ENCODE data around the gene BMPR2.
"Not testable (repeated sequence)": the region's sequence is repeated elsewhere in the genome, so short reads cannot be mapped to it uniquely, and the experiment has no call there.

BMPR2 gene

GRCh38 chr2:202378662-202379358 lies 2.7 kb downstream of the BMPR2 start:
- DNase-seq (ENCODE audit: low read depth in 2 of 2, low spot score in 1 of 2): no peak

- DNase-seq (ENCODE audit: low read depth in 2 of 2, low spot score in 1 of 2): no peak
Measured at GRCh38 chr2:202382684-202383083, 6.6 kb downstream of the BMPR2 start.

DNA sequence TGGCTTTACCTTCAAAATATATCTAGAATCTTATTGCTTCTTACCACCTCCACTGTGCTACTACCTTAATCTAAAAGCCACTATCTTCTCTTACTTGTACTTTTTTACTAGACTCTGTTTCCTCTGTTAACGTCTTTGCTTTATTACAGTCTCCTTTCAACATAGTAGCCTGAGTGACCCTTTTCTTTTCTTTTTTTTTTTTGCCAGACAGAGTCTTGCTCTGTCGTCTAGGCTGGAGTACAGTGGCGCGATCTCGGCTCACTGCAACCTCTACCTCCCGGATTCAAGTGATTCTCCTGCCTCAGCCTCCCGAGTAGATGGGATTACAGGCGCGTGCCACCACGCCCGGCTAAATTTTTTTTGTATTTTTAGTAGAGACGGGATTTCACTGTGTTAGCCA lies 10.4 kb downstream of the BMPR2 start:
- DNase-seq (ENCODE audit: low read depth in 2 of 2, low spot score in 1 of 2): not testable (repeated sequence)

DNA sequence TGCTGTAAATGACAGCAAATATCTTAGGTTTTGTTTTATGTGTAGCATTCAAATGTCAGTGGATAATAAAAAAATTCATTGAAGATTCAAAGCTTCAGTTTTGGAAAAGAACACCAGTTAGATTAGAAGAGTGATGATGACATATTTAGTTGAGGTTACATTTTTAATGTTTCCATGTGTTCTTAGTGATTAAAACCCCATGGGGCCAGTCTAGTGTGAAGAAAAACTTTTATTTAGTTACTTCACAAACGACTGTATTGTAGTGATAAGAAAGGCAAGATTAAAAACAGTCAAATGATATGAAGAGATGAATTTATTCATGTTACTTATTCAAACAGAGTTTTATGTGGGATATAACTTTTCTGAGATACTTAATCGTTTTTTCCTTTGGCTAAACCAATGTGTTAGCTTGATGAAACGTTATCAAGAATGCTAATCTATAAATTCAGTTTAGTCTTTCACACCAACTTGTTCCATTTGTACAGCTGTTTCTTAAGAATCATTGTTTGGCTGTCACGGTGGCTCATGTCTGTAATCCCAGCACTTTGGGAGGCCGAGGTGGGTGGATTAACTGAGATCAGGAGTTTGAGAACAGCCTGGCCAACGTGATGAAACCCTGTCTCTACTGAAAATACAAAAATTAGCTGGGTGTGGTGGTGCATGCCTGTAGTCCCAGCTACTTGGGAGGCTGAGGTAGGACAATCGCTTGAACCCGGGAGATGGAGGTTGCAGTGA lies 11.6 kb downstream of the BMPR2 start:
- DNase-seq (ENCODE audit: low read depth in 2 of 2, low spot score in 1 of 2): no peak

DNA sequence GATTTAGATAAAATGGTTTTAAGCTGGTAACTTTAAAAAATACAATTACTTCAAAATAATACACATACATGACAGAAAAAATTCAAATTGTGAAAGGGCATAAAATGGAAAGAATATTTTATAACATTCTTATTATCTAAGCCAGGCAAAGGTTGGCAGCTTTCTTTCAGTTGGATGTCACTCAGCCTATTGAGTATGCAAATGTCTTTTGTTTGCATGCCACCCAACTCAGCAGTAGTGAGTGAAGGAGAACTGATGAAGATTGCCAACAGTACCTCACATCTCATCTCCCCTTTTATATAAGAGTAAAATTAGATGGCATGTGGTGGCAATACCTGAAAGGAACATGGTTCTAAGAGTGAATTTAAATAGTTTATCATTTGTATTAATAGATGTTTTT lies 24.8 kb downstream of the BMPR2 start:
- DNase-seq (ENCODE audit: low read depth in 2 of 2, low spot score in 1 of 2): no peak

- no peak for DNase-seq (ENCODE audit: low read depth in 2 of 2, low spot score in 1 of 2)
Measured at GRCh38 chr2:202405798-202406197, 29.7 kb downstream of the BMPR2 start.

DNA sequence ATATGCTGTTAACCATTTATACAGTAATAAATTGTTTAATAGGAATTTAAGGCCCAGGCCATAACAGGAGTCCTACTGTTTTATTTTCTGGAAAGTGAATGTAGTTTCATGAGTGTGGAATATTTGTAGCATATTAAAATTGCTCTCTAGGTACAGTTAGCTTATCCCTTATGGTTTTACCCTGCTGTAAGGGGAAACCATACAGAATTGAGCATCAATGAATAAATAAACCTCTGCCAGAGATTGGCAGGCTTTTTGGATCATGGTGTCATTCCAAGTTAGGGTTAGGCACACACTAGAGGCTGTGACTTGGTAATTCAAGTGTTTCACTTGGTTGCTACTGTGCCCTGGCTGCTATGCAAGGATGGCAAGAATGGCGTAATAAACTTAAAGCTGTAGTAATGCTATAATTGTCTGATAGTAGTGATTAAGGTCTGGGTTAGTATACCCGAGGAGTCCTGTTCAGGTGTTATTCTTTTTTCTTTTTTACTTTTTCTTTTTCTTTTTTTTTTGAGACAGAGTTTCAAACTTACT lies 30.4 kb downstream of the BMPR2 start:
- DNase-seq (ENCODE audit: low read depth in 2 of 2, low spot score in 1 of 2): no peak

DNA sequence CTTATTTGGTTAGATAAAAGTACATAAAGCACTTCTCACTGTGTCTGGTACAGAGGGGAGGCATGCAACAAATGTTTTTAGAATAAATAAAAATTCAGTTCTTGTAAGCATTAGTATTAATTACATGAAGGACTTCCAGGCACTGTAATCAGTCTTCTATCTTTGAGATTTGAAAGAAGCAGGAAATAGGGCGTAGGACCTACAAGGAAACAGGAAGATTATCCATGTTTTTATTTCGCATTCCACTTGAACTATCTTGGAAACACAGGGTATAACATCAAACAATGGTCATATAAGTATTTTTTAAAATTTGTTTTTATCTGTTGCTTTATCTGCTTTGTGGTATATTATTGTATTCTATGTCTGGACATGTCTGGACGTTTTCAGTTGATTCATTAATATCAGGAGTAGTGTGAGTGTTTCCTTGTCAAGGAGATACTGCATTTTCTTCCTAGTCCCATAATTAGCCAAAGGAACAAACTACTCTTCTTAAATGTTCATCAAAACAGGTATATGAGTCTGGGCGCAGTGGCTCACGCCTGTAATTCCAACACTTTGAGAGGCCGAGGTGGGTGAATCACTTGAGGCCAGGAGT lies 32.5 kb downstream of the BMPR2 start:
- DNase-seq (ENCODE audit: low read depth in 2 of 2, low spot score in 1 of 2): no peak

- DNase-seq (ENCODE audit: low read depth in 2 of 2, low spot score in 1 of 2): no peak
Measured at GRCh38 chr2:202410092-202410491, 34.0 kb downstream of the BMPR2 start.

GRCh38 chr2:202411097-202411496 lies 35.0 kb downstream of the BMPR2 start:
- no peak for DNase-seq (ENCODE audit: low read depth in 2 of 2, low spot score in 1 of 2)

DNA sequence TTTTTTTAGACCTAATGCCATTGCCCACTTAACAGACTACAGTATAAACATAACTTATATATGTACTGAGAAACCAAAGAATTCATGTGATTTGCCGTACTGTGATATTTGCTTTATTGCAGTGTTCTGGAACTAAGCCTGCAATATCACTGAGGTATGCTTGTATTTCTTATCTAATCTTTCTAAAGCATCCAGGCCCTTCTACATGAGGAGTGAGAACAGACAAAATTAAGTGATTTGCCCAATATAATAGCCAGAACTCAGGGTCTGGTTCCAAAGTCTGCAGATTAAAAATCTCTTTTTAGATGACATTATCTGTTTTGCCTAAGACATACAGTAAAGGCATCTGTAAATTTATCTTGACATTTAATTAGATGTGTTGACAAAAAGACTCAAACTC lies 41.9 kb downstream of the BMPR2 start:
- DNase-seq (ENCODE audit: low read depth in 2 of 2, low spot score in 1 of 2): no peak

DNA sequence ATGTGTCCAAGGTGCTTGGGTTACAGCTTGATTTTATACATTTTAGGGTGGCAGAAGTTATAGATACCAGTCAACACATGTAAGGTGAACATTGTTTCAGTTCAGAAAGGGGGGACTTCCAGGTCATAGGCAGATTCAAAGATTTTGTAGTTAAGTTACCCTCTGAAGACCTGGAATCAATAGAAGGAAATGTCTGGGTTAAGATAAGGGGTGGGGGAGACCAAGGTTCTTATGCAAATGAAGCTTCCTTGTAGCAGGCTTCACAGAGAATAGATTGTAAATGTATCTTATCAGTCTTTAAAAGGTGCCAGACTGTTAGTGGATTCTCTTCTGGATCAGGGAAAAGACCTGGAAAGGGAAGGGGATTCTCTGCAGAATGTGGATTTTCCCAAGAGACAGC lies 42.4 kb downstream of the BMPR2 start:
- no peak for DNase-seq (ENCODE audit: low read depth in 2 of 2, low spot score in 1 of 2)

- no peak for DNase-seq (ENCODE audit: low read depth in 2 of 2, low spot score in 1 of 2)
Measured at GRCh38 chr2:202423139-202423538, 47.0 kb downstream of the BMPR2 start.

GRCh38 chr2:202425036-202425435 lies 48.9 kb downstream of the BMPR2 start:
- no peak for DNase-seq (ENCODE audit: low read depth in 2 of 2, low spot score in 1 of 2)

- no peak for DNase-seq (ENCODE audit: low read depth in 2 of 2, low spot score in 1 of 2)
Measured at GRCh38 chr2:202426751-202427150, 50.6 kb downstream of the BMPR2 start.

- no peak for DNase-seq (ENCODE audit: low read depth in 2 of 2, low spot score in 1 of 2)
Measured at GRCh38 chr2:202429164-202429980, 53.2 kb downstream of the BMPR2 start.

DNA sequence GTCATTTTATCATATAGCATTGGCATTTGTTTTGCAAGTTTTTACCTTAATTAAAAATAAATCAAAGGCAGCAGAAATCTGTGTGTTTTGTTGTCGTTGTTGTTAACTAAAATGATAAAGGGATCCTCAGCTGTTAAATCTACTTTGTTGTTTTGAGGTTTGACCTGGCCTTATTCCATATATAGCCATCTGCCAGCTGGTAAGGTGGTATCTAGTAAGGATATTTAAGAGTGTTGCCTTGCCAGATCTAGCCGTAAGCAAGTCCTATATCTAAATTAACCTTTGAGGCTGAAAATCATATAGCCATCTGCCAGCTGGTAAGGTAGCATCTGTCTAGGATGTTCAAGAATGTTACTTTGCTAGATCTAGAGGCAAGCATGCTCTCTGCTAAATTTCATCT lies 56.6 kb downstream of the BMPR2 start:
- DNase-seq (ENCODE audit: low read depth in 2 of 2, low spot score in 1 of 2): no peak

DNA sequence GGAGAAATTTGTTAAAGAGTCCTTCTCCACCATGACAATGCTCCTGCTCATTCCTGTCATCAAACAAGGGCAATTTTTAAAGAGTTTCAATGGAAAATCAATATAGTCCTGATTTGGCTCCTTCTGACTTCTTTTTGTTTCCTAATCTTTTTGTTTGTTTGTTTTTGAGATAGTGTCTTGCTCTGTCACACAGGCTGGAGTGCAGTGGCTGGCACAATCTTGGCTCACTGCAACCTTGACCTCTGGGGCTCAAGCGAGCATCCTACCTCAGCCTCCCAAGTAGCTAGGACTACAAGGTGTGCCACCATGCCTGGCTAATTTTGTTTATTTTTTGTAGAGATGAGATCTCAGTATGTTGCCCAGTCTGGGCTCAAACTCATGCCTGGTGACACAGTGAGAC lies 58.3 kb downstream of the BMPR2 start:
- DNase-seq (ENCODE audit: low read depth in 2 of 2, low spot score in 1 of 2): no peak

DNA sequence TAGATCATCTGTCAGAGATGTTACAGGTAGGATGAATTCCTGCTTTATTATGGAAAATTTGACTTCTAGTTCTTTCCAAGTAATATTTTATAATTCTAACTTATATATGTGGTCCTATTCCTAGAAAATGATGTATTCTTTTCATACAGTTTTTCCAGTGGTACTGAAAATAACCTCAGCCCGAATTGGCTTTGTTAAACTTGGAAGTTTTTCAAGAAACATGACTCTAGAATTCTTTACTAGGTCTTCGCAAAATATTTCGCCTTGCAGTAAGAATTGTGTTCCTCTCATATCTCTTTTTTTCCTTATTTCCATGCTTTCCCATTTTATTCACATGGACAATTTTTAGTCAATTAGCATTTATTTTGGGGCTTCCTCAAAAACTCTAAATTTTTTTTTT lies 60.5 kb downstream of the BMPR2 start:
- DNase-seq (ENCODE audit: low read depth in 2 of 2, low spot score in 1 of 2): no peak

DNA sequence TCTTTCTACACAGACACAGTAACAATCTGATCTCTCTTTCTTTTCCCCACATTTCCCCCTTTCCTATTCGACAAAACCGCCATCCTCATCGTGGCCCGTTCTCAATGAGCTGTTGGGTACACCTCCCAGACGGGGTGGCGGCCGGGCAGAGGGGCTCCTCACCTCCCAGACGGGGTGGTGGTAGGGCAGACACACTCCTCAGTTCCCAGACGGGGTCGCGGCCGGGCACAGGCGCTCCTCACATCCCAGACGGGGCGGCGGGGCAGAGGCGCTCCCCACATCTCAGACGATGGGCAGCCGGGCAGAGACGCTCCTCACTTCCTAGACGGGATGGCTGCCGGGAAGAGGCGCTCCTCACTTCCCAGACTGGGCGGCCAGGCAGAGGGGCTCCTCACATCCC lies 64.0 kb downstream of the BMPR2 start:
- not testable (repeated sequence) for DNase-seq (ENCODE audit: low read depth in 2 of 2, low spot score in 1 of 2)

DNA sequence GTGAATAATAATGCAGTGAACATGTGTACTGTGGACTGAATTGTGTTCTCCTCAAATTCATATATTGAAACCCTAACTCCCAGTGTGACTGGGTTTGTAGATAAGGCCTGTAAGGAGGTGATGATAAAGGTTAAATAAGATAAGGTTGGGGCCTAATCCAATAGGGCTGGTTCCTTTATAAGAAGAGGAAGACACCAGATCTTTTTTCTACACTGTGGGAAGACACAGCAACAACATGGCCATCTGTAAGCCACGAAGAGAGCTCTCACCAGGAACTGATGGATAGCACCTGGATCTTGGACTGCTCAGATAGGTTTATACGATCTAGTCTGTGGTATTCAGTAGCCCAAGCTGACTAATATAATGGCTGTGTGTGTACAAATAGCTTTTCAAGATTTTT lies 66.8 kb downstream of the BMPR2 start:
- DNase-seq (ENCODE audit: low read depth in 2 of 2, low spot score in 1 of 2): no peak
